Peyer's patch (tissue), 4 donors: Measurements from ENCODE around the gene SMIM45.

Experiments used
- DNase-seq, 3 donors: peaks; one replicate each; pipeline ENCODE4 v3.0.0-alpha.2; 2017 to 2019
- H3K27ac ChIP-seq, 4 donors: fragments of 200-600 bp; sonication (generic); one replicate each; pipeline ENCODE4 v1.5.1; 2016 to 2019
- H3K27me3 ChIP-seq, 2 donors: fragments of 200-600 bp; sonication (generic); one replicate each; pipeline ENCODE4 v1.5.1; 2019
- H3K36me3 ChIP-seq, 3 donors: fragments of 200-600 bp; sonication (generic); one replicate each; pipeline ENCODE4 v1.5.1; 2016 to 2019
- H3K4me1 ChIP-seq, 4 donors: fragments of 200-600 bp; sonication (generic); one replicate each; pipeline ENCODE4 v1.5.1; 2016 to 2019
- H3K4me3 ChIP-seq, 4 donors: fragments of 200-600 bp; sonication (generic); 1 replicate in 3 of 4; 2 replicates in 1 of 4; pipeline ENCODE4 v1.5.1; 2016 to 2019; ENCODE audit warnings: mild to moderate bottlenecking in 1 of 4
- H3K9me3 ChIP-seq, 4 donors: fragments of 200-600 bp; sonication (generic); one replicate each; pipeline ENCODE4 v1.5.1; 2016 to 2019; ENCODE audit warnings: mild to moderate bottlenecking in 1 of 4
- CTCF ChIP-seq, 6 experiments: fragments of 450-650 bp in 4 of 6; fragments of 200-600 bp in 2 of 6; sonication (generic) in 1 of 6; IDR thresholded peaks; one replicate each; pipeline ENCODE4 v1.5.1; 2017 to 2019; ENCODE audit warnings: antibody characterized with exemption in 6 of 6, mild to moderate bottlenecking in 3 of 6, moderate library complexity in 1 of 6
- POLR2A ChIP-seq, 2 donors: fragments of 450-650 bp; IDR thresholded peaks; one replicate each; pipeline ENCODE4 v1.5.1; 2017; ENCODE audit warnings: antibody characterized with exemption in 2 of 2, mild to moderate bottlenecking in 2 of 2, moderate library complexity in 2 of 2

Gene SMIM45

GRCh38 chr22:41989246-41989645, 37.3 kb downstream of the SMIM45 start:
- TF ChIP-seq CTCF (IDR thresholded peaks at IDR 0.05) (no peak), POLR2A (IDR thresholded peaks at IDR 0.05) (no peak)
- H3K36me3 ChIP-seq, result no peaks in the 10 kb centered on the region
- no peaks in the 10 kb centered on the region for H3K9me3 ChIP-seq
- no peak overlapping the region for H3K27ac ChIP-seq
- no peaks in the 10 kb centered on the region for H3K27me3 ChIP-seq
- no peaks in the 10 kb centered on the region for H3K4me1 ChIP-seq
- H3K4me3 ChIP-seq, result no peak overlapping the region
- DNase-seq, result peak in 1 of 3 donors; percentile 34

GRCh38 chr22:41991111-41991510, 39.2 kb downstream of the SMIM45 start:
- Histone ChIP-seq H3K27me3 (no peaks in the 10 kb centered on the region), H3K4me3 (no peak overlapping the region), H3K9me3 (no peaks in the 10 kb centered on the region), H3K4me1 (no peaks in the 10 kb centered on the region), H3K36me3 (no peaks in the 10 kb centered on the region), H3K27ac (no peak overlapping the region)
- peak in 1 of 3 donors; percentile 5 for DNase-seq
- TF ChIP-seq POLR2A (IDR thresholded peaks at IDR 0.05) (no peak), CTCF (IDR thresholded peaks at IDR 0.05) (no peak)

GRCh38 chr22:41992496-41992895, 40.5 kb downstream of the SMIM45 start:
- no peaks in the 10 kb centered on the region for H3K36me3 ChIP-seq
- TF ChIP-seq POLR2A (IDR thresholded peaks at IDR 0.05) (no peak), CTCF (IDR thresholded peaks at IDR 0.05) (no peak)
- H3K27ac ChIP-seq, result no peak overlapping the region
- no peaks in the 10 kb centered on the region for H3K9me3 ChIP-seq
- no peaks in the 10 kb centered on the region for H3K27me3 ChIP-seq
- H3K4me1 ChIP-seq, result no peaks in the 10 kb centered on the region
- H3K4me3 ChIP-seq, result no peak overlapping the region
- DNase-seq, result peak in 1 of 3 donors; percentile 28

GRCh38 chr22:41995211-41995610, 43.3 kb downstream of the SMIM45 start:
- DNase-seq, result peak in 1 of 3 donors; percentile 18
- no peak overlapping the region for H3K27ac ChIP-seq
- TF ChIP-seq CTCF (IDR thresholded peaks at IDR 0.05) (no peak), POLR2A (IDR thresholded peaks at IDR 0.05) (no peak)
- peaks cover 0 to 5% (median 0%) of the 10 kb centered on the region in 4 donors for H3K4me1 ChIP-seq
- no peaks in the 10 kb centered on the region for H3K9me3 ChIP-seq
- H3K27me3 ChIP-seq, result no peaks in the 10 kb centered on the region
- no peak overlapping the region for H3K4me3 ChIP-seq
- no peaks in the 10 kb centered on the region for H3K36me3 ChIP-seq

- H3K36me3 ChIP-seq, result no peaks in the 10 kb centered on the region
- TF ChIP-seq POLR2A (IDR thresholded peaks at IDR 0.05) (no peak), CTCF (IDR thresholded peaks at IDR 0.05) (no peak)
- no peaks in the 10 kb centered on the region for H3K9me3 ChIP-seq
- DNase-seq, result peak in 1 of 3 donors; percentile 43
- H3K4me1 ChIP-seq, result peaks cover 0 to 5% (median 0%) of the 10 kb centered on the region in 4 donors
- no peak overlapping the region for H3K4me3 ChIP-seq
- H3K27me3 ChIP-seq, result no peaks in the 10 kb centered on the region
- H3K27ac ChIP-seq, result no peak overlapping the region
Observed at GRCh38 chr22:41996826-41997225, 44.9 kb downstream of the SMIM45 start.
